HG02981 (cell line): ENCODE data around the gene GEMIN4.
A peak's percentile ranks its signal among the peaks of the same experiment; 100 is the strongest.
"Not testable (repeated sequence)": the region's sequence is repeated elsewhere in the genome, so short reads cannot be mapped to it uniquely, and the experiment has no call there.

Source experiments
- ATAC-seq: cut with Tn5 transposase; IDR thresholded peaks from one replicate; pipeline ENCODE4 v1.9.1; 2021; ENCODE audit warnings: mild to moderate bottlenecking, moderate library complexity; ENCODE audit not compliant: unreplicated experiment

GEMIN4 gene

GRCh38 chr17:752002-752619 lies at the start of gene GEMIN4:
Gene GEMIN4 (minus strand): TSS chr17:752264. CDS start chr17:752142, 122 bp downstream.
- peak; percentile 75 for ATAC-seq

- no peak for ATAC-seq
These were observed 49.6 kb upstream of the GEMIN4 start for GRCh38 chr17:801660-802059.

DNA sequence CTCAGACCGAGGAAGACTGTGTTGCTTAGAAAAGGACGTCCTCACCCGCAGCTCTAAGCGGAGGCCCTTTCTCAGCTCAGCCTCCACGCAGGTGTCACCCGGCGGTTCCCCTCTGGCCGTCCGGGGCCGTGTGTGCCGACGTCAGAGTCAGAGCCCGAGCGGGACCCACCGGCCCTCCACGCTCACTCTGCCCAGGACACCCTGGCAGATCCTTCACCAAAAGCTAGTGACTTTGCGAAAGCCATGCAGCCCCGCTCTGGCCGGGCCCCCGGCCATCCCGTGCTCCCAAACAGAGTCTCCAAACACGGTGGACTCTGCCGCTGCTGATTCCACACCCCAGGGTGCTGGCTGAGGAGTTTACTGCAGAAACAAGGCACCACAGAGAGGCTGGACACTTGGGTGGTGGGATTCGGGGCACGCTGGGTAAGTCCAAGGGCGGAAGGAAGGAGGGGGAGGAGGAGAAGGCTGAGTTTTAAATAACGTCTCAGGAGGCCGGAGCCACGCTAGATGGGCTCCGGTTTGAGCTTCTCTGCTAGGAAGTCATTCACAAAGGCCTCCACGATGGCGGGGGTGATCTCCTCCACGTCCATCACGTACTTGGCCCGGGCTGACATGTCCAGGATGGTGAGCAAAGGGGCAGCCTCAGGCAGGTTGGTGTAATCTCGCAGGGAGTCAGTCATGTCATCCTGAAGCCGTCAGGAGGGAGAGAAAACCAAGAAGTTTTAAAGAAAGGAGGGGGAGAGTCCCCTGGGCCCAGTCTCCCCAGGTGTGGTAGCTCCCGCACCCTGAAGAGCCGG lies 48.6 kb upstream of the GEMIN4 start:
- ATAC-seq, result no peak

DNA sequence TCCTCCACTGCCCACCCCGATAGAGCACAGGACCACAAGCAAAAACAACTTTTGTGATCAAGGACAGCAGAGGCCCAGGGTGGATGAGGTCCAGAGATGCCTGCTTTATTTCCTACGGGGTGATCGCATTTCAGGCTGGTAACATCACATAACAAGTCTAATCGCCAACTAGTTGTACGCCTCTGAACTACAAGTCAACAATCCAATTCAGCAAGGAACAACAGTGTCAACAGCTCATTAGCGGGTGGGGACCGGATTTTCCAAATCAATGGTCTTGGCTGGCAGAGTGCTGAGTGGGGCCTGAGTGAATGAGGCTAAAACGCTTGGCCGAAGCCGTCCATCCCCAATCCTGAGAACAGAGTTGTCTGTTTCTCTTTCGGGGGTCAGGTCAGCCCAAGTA lies 47.2 kb upstream of the GEMIN4 start:
- ATAC-seq, result no peak

DNA sequence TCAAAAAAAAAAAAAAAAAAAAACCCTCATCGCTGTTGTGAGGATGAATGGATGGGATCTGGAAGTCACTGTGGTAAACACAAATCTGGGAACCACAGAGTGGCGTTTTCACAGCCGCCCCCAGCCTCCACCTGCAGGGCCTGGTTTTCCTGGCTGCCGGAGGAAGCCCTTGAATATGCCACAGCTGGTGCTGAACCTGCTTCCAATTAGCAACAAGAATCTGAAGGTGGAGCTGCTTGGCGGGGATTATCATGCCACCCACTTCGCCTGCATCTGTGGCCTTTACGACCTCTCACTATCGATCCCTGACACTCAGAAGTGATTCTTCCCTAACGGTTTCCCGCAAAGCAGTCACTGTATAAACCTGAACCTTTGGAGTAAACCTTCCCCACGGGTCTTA lies 46.2 kb upstream of the GEMIN4 start:
- no peak for ATAC-seq

- ATAC-seq, result no peak
These were observed 45.3 kb upstream of the GEMIN4 start for GRCh38 chr17:797236-797840.

GRCh38 chr17:796609-797008 lies 44.5 kb upstream of the GEMIN4 start:
- ATAC-seq, result no peak

GRCh38 chr17:795721-796120 lies 43.7 kb upstream of the GEMIN4 start:
- no peak for ATAC-seq

- ATAC-seq, result no peak
These were observed 43.2 kb upstream of the GEMIN4 start for GRCh38 chr17:795276-795675.

GRCh38 chr17:794876-795275 lies 42.8 kb upstream of the GEMIN4 start:
- ATAC-seq, result no peak

GRCh38 chr17:792277-792676 lies 40.2 kb upstream of the GEMIN4 start:
- ATAC-seq, result no peak

DNA sequence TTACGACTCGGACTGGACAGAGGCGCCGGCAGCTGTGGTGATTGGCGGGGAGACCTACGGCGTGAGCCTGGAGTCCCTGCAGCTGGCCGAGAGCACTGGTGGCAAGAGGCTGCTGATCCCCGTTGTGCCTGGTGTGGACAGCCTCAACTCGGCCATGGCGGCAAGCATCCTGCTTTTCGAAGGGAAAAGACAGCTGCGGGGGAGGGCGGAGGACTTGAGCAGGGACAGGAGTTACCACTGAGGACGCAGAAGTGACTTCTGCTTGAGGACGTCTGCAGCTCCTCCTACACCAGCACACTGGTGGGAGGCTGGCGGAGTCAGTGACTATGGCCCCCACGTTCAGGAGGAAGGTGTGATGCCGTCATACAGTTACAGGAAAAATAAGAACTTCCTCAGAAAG lies 39.8 kb upstream of the GEMIN4 start:
- no peak for ATAC-seq

GRCh38 chr17:790874-791247 lies 38.8 kb upstream of the GEMIN4 start:
- ATAC-seq, result not testable (repeated sequence)

DNA sequence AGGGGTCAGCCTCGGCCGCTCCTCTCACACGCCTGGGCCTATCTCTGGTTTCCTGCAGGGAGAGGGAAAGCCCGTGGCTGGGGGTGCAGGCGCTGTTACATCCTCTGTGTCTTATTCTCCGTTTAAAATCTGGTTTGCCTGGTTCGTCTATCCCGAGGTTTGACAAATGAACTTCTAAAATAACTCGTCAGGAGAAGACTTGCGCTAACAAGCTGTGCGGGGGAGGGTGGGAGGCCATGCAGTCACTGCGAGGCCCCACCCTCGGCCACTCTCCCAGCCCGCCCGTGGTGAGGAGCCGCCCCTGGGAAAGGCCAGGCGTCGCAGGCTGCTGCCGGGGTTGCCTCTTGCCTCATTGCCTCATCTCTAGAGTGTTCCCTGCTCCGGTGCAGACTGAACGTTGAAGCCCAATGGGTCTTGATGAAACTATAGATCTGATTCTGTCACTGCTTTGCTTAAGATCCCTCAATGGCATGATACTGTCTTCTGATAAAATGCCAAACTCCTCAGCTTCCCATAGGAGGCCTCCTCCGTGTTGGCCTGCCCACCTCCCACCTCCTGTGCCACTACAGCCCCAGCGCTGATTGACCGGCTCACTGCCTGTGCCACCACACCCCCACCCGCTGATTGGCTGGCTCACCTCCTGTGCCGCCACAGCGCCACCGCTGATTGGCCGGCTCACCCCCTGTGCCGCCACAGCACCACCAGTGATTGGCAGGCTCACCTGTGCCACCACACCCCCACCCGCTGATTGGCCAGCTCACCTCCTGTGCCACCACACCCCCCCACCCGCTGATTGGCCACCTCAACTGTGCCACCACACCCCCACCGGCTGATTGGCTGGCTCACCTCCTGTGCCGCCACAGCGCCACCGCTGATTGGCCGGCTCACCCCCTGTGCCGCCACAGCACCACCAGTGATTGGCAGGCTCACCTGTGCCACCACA lies 38.1 kb upstream of the GEMIN4 start:
- not testable (repeated sequence) for ATAC-seq

DNA sequence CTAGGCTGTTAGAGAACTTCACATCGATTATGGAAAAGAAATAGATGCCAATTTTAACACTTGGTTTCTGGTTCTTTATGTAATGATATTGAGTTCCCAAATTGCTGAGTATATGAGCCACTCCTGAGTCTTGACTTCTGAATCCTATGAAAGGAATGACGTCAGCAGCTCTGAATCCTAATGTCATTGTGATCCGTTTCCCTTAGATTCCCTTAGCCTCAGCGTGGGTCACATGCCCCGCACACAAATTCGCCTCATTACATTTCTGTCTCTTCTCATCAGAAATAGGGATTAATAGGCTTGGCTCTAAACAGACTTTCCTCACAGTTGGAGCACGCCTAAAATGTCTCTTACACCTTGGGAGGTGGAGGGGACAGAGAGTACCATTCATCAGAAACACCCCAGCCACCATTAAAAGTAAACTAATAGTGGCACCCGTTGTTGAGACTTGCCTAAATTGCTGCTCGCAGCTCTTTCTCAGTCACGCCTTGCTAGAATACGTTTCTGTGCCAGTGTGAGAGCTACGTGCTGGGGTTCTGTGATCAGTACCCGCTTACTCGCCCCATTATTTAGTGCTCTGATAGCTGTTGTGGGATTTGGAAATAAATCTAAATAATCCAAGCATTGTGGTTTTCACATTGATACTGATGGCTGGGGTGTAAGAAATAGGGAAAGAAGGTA lies 37.2 kb upstream of the GEMIN4 start:
- ATAC-seq, result no peak

GRCh38 chr17:788551-788950 lies 36.5 kb upstream of the GEMIN4 start:
- ATAC-seq, result no peak

GRCh38 chr17:787641-788221 lies 35.7 kb upstream of the GEMIN4 start:
- ATAC-seq, result no peak

GRCh38 chr17:785901-786300 lies 33.8 kb upstream of the GEMIN4 start:
- not testable (repeated sequence) for ATAC-seq

DNA sequence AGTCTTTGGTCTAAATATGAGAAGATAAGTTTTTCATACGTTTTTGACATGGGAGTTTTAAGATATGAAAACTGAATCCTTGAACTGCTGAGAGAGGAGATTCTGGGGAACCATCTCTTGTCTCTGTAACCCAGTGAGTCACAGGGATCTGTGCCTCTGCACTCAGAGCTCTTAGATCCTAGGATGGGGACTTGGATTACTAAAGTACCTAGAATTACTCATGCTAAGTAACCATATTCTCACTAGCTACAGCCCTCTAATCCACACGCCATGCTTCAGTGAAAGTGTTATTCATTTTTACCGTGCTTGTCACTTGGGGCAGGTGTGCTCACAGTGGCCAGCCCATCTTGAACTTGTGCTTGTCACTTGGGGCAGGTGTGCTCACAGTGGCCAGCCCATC lies 32.1 kb upstream of the GEMIN4 start:
- ATAC-seq, result no peak
